Measurements from ENCODE around the gene ENO1.

GRCh38 chr1:8878448-8878697 lies at the start of gene ENO1:
- peak; percentile 99 for TF ChIP-seq POLR2A (IDR thresholded peaks at IDR 0.05; ENCODE audit: low read depth, low read length)
- TF ChIP-seq POLR2AphosphoS5 (IDR thresholded peaks at IDR 0.05; ENCODE audit: low read depth, low read length) = peak; percentile 98
- TF ChIP-seq TAF1 (IDR thresholded peaks at IDR 0.05; ENCODE audit: borderline replicate concordance, low read depth, low read length) = peak; percentile 93
